Measurements from ENCODE around the gene VAMP2.

- TF ChIP-seq YY1 (IDR thresholded peaks at IDR 0.05; ENCODE audit: low read depth) (no peak), CREB1 (IDR thresholded peaks at IDR 0.05; ENCODE audit: low read depth) (no peak), FOXM1 (IDR thresholded peaks at IDR 0.05; ENCODE audit: borderline replicate concordance, low read depth) (no peak)
Measured at GRCh38 chr17:8160224-8160577, 2.5 kb downstream of the VAMP2 start.
